HG03575 (cell line): ENCODE data around the gene GPATCH4.
"Not testable (repeated sequence)": the region's sequence is repeated elsewhere in the genome, so short reads cannot be mapped to it uniquely, and the experiment has no call there.

Experiments used
- ATAC-seq: cut with Tn5 transposase; IDR thresholded peaks from one replicate; pipeline ENCODE4 v1.9.1; 2021; ENCODE audit not compliant: unreplicated experiment, insufficient number of reproducible peaks, low FRiP score; ENCODE audit errors: extremely low read depth

The GPATCH4 gene

DNA sequence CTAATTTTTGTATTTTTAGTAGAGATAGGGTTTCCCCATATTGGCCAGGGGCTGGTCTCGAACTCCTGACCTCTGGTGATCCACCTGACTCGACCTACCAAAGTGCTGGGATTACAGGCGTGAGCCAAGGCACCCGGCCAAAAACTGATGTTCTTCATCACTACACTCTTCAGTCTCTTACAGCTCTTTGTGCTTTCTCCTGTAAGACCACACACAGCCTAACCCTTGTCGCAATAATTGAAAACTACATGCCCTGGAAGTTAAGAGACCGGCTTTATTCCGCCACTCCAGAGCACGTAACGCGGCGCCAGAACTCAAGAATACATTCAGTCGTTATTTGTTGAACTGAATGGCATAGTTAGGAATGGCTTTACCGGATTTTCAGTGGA lies 552 bp downstream of the GPATCH4 start:
- no peak for ATAC-seq

DNA sequence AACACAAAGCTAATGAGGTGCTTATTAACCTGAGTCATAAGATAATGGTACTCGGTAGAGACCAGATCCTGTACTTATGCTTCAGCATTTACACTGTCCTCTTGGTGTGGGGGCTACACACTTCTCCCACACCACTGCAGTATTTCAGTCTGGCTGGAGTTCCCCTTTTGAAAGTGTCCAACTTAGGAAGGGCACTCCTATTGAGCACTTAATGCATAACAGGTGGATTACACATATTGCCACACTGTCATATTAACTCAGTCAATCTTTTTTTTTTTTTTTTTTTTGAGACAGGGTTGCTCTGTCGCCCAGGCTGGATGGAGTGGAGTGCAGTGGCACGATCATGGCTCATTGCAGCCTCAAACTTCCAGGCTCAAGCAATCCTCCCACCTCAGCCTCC lies 1.5 kb downstream of the GPATCH4 start:
- no peak for ATAC-seq

DNA sequence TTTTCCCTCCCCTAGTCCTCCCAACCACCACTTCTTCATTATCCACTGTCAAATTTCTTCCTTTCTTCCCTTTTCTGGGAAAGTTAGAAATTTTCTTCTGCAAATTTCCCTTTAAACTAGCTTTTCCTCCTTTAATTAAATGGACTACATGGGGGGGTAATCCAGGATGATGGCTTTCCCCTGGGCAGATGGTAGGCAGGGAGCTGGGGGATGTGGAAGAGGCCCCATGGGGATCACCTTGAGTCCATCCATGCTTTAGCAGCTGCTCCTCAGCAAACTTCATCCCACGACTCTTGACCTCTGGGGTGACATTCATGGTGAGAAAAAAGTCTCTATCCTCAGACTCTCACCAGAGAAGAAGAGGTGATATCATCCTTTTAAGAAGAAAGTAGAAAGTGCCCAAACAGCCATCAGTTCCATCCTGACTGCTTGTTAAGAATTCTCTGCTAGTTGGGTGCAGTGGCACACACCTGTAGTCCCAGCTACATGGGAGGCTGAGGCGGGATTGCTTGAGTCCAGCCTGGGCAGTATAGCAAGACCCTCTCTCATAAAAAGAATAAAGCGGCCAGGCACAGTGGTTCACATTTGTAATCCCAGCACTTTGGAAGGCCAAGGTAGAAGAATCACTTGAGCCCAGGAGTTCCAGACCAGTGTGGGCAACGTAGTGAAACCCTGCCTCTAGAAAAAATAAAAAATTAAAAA lies 2.4 kb downstream of the GPATCH4 start:
- ATAC-seq, result no peak

DNA sequence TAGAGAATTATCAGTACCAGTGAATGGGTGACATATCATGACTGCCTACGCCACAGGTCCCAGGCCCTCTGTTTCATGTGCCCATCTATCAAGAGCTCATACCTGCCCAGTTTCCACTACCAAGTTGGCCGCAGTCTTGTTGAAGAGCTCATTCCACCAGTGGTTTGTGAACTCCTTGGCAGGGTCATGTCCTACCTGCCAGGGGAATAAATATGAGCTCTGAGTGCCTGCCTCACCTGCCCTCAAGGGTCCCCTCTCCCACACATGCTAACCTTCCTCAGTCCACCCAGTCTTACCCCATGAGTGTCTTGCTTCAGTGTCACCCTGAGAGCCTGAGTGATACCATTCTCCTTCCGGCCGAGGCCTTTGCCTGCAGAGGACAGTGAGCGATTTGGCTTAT lies 3.2 kb downstream of the GPATCH4 start:
- ATAC-seq, result no peak

DNA sequence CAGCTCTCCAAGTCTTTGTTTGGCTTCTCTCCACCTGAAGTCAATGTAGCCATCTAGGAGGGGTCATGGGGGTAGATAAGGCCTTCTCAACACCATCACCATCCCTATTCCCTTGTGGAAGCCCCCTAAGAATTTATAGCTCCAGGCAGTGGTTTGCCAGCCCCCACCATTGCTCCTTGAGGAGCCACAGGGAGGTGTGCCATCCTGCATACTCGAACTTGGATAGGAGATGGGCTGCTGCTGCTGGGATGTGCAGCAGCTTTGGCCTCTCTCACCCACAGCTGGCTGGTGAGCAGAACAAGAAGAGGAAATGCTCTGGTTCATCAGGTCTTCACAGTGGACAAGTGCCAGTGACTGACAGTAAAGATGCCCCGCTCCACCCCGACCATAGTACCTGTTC lies 4.9 kb downstream of the GPATCH4 start:
- ATAC-seq, result no peak

DNA sequence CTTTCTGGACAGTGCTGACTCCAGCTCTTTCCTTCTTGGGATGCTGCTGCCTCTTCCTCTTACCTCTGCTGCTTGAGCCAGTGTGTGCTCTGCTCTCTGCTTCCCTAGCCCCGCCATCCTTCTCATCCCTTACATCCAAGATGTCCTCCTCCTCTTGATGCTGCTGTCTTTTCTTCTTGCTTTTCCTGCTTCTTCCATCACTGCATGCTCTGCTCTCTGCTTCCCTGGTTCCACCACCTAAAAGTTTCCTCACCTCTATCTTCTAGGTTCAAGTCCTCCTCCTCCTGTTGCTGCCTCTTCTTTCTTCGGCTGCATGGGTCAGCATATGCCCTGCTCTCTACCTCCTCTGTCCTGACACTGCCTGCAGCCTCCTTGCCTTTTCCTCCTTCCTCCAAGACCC lies 6.3 kb downstream of the GPATCH4 start:
- no peak for ATAC-seq

DNA sequence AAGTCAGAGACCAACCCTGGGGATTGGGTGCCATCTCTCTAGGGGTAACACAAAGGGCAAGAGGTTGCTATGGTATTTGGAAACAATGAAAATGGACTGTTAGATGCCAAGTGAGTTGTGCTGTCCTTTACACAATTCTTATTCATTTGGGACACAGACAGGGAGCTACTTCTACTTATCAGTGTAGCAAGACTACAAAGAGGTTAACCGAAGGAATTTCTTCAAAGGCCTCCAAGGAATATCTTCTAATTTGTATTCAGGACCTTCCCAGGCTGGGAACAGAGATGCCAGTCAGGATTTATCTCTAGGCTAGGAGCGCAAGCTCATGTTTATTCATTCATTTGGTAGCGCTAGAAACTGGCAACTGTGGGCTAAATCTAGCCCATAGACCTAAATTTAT lies 7.1 kb downstream of the GPATCH4 start:
- no peak for ATAC-seq

DNA sequence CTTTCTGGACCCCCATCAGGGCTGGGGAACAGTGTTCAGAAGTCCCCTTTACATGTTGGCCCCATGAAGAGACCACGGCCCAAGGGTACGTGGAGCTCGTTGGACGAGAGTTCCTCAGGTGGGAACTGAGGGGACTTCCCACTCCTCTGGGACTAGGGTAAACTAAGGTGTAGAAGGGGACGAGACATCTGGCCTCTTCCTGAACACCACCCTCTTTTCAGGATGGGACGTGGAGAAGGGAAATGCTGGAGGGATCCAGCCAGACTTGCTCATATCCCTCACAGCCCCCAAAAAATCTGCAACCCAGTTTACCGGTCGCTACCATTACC lies 7.7 kb downstream of the GPATCH4 start:
- ATAC-seq, result no peak

DNA sequence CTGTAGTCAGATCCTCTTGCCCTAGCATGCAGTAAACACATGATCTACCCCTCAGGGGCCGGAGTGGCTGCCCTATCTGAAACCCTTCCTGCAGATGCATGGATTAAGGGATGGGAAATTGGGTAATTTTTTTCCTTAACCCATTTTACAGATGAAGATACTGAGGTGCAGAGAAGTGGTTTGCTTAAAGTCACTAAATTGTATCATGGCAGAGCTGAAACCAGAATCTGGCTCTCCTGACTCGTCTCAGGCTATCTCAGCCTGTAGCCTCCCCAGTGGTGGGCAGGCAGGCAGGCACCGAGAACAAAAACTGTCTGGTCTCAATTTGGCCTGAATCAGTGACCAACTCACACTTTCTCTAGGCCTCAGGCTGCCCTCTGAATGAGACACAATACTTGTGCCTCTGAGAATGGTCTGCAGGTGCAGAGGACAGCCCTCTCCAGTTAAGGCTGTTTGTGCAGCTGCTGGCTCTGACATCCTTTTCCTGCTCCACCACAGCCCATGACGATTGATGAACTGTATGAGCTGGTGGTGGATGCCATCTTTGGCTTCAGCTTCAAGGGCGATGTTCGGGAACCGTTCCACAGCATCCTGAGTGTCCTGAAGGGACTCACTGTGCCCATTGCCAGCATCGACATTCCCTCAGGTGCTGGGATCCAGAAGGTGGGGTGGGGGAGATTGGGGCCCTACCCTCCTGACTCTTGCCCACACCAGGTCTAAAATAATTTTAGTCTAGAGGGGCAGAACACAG lies 8.2 kb downstream of the GPATCH4 start:
- ATAC-seq, result no peak

DNA sequence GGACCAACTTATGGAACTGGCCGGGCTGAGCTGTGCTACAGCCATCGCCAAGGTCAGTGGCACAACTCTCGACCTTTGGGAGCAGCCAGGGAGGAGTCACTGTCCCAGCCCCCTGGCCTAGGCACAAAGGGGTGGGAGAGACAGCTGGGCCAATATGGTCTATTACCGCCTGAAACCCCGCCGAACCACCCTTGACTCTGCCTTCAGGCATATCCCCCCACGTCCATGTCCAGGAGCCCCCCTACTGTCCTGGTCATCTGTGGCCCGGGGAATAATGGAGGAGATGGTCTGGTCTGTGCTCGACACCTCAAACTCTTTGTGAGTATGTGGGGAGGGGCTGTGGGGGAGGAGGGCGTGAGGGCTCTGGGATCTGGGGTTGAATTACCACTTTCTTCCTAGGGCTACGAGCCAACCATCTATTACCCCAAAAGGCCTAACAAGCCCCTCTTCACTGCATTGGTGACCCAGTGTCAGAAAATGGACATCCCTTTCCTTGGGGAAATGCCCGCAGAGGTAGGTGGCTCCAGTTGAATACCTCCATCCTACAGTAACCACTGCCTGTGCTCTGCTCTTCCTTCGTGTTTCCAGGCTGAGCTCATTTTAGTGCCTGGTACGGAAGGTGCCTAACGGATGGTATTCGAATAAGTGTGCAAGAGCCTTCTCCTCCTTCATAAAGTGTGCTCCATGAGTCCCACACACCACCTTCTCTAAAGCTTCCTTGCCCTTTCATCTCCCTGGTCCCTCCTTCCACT lies 8.9 kb downstream of the GPATCH4 start:
- ATAC-seq, result no peak

DNA sequence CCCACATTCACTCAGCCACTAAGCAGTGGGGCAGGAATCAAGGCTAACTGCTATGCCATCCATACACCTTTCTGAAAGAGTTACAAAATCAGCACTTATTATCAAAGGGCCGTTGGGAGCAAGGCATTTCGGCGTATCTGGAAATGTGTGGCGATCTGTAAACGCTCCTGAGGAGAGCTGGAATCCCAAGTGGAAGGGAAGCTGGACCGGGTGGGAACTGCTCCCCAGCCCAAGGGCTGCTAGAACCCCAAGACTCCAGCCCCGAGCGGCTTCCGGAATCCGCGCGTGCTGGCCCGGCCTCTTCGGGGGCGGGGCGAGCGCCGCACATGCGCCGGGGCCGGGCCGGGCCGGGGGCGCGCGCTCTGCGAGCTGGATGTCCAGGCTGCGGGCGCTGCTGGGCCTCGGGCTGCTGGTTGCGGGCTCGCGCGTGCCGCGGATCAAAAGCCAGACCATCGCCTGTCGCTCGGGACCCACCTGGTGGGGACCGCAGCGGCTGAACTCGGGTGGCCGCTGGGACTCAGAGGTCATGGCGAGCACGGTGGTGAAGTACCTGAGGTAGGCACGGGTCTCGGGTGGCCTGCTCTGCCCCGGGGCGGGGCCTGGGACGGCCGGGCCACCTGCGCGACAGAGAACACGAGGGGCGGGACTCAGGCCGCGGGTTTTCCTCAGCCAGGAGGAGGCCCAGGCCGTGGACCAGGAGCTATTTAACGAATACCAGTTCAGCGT lies 9.7 kb downstream of the GPATCH4 start, which contains the start of gene NAXE:
Gene NAXE, plus strand, starts transcription at position 345 of the 726 bp plus-strand sequence. Its CDS starts 29 bp downstream, at position 374.
- ATAC-seq, result no peak

DNA sequence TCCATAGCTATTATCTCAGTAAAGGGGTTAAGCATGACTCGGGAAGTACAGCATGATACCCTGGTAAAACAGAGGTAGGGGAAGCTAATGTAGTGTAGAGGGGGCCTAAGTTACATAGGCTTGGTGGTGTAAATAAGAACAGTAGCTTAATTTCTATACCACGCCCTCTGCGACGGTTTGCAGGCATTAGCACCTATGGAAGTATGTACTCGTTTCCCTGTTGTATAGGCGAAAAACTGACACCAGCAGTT lies 10.2 kb downstream of the GPATCH4 start:
- ATAC-seq, result no peak

DNA sequence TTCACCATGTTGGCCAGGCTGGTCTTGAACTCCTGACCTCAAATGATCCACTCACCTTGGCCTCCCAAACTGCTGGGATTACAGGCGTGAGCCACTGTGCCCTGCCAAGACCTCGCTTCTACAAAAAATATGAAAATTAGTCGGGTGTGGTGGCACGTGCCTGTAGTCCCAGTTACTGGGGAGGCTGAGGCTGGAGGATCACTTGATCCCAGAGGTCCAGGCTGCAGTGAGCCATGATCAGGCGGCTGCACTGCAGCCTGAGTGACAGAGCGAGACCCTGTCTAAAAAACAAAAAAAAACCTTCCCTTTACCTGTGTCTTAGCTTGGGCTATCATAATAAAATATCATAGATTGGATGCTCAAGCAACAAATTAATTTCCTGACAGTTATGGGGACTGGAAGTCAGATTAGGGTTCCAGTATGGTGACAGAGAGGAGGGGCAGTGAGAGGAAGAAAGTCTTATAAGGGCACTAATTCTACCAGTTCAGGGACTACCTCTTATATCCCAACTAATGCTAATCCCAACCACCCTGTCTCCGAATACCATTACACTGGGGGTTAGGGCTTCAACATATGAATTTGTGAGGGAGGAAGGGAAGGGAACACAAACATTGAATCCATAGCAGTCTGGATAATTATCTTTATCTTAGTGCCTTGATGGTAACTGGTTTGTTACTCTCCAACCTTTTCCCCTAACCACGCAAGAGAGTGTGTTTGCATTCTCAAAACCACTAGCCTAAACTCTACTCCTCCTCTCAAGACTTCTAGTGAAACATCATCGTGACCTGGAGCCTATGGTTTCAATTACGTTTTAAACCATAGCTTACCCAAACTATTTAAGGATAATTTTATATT lies 10.7 kb downstream of the GPATCH4 start:
- no peak for ATAC-seq

DNA sequence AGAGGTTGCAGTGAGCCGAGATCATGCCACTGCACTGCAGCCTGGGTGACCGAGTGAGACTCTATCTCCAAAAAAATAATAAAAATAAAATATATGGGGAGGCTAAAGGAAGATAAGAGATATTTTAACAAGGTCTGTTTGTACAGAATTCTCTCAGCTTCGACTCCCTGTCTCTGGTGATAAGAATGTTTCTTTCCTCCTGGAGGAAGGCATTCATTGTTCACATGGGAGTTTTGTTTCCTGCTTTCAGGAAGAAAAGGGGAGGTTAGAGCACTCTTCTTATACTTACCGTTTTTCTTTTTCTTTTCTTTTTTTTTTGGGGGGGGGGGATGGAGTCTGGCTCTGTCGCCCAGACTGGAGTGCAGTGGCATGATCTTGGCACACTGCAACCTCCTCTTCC lies 11.7 kb downstream of the GPATCH4 start:
- ATAC-seq, result no peak

DNA sequence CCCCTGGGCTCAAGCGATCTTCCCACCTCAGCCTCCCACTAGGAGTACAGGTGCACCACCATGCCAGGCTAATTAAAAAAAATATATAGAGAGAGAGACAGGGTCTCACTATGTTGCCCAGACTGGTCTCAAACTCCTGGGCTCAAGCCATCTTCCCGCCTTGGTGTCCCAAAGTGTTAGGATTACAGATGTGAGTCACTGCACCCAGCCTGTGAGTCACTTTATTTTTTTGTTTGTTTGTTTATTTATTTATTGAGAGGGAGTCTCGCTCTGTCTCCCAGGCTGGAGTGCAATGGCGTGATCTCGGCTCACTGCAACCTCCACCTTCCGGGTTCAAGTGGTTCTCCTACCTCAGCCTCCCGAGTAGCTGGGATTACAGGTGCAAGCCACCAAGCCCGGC lies 13.4 kb downstream of the GPATCH4 start:
- ATAC-seq, result not testable (repeated sequence)

DNA sequence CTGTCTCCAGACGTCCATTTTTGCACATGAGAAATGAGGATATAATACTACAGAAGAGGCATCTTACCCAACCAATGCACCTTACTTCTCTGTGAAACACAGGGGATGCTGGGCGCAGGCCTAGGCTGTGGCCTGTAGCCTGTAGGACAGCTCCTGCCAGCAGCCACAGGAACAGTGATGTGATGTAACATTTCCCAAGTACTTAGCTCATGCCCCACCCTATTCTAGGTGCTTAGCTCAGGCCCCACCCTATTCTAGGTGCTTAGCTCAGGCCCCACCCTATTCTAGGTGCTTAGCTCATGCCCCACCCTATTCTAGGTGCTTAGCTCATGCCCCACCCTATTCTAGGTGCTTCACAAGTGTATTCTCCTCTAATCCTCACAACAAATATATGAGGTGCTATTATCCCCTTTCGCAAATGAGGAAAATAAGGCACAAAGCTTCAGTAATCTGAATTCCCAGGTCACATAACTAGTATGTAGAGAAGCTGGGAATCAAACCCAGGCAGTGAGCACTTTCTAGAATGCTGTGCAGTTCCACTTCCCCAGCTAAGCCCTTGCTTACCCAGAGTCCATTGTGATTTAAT lies 14.3 kb downstream of the GPATCH4 start:
- no peak for ATAC-seq

DNA sequence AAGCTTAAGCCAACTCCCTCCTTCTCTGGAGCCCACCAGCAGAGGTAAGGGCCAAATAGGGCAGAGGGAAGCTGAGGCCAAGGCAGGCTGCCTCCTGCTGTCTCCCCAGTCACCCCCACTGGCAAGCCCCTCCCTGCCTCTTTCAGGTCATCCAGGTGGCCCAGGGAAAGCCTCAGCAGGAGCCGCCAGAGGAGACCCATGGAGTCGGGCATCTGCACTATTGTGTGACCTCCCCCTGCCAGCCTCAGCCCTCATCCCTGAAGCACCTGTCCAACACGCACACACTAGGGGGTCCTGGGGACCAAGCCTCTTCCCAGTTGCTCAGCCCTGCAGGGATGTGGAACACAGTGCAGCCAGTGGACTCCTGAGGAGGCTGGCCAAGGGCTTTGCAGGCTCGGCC lies 15.0 kb downstream of the GPATCH4 start:
- no peak for ATAC-seq

DNA sequence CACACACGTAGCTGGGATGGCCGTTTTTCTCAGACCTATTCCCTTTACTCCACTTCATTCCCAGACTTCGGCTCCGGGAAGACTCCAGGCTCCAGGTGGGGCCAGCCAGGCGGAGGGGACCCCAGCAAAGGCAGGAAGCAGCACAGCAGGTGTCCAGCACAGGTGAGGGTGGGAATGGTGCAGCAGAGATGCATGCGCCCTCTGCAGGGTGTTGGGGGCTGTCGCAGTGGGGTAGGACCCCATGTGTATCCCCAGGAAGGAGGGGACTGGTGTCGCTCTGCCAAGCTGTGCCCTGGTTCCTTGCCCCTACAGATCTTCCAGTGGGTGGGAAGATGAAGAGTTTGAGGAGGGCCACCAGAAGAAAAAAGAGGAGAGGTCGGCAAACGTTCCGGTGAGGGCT lies 16.5 kb downstream of the GPATCH4 start:
- no peak for ATAC-seq
